Lower leg skin (tissue), 4 donors: ENCODE measurements around the gene ZNF341. TPM values are rescaled to one million over a fixed set of nuclear protein-coding genes. Genes with fewer than 3 reads are reported as not detected.

Experiments
- DNase-seq, 2 donors: peaks; one replicate each; pipeline ENCODE4 v3.0.0-alpha.2; 2019; ENCODE audit warnings: low spot score in 2 of 2
- H3K4me3 ChIP-seq: fragments of 200-600 bp; sonication (generic); 2 replicates; pipeline ENCODE4 v1.5.1; 2017; ENCODE audit warnings: mild to moderate bottlenecking, low read depth; ENCODE audit not compliant: poor library complexity, severe bottlenecking
- POLR2A ChIP-seq, 2 donors: fragments of 450-650 bp; IDR thresholded peaks; one replicate each; pipeline ENCODE4 v1.6.1; 2016 to 2017; ENCODE audit warnings: antibody characterized with exemption in 2 of 2, mild to moderate bottlenecking in 1 of 2, moderate library complexity in 1 of 2
- WGBS, 2 donors: methylation state at CpG; one replicate each; pipeline ENCODE4 v1.1.5; 2018; 5-methylcytosine and 5-hydroxymethylcytosine counted together
- intact Hi-C: fragments of 100-400 bp; cut with DNase I; formaldehyde crosslinking; loops from one replicate; pipeline ENCODE4 v1.15.0; 2023; ENCODE audit warnings: low total_unique reads
- total RNA-seq, 4 donors: library from RNA; depleted of rRNA; stranded (reverse); fragments of >200 nt; gene quantifications; one replicate each; pipeline ENCODE4 v1.1.0, GENCODE V29; 2016
- TF ChIP-seq, protein P1 (sequence below), 3 donors: fragments of 450-650 bp; IDR thresholded peaks; one replicate each; pipeline ENCODE4 v1.5.1; 2016; ENCODE audit warnings: antibody characterized with exemption in 3 of 3, mild to moderate bottlenecking in 3 of 3, moderate library complexity in 2 of 3

The ZNF341 gene
- total RNA-seq, 4 donors from 2014 or later: 3.5 to 5.4 (median 4.2) TPM

DNA sequence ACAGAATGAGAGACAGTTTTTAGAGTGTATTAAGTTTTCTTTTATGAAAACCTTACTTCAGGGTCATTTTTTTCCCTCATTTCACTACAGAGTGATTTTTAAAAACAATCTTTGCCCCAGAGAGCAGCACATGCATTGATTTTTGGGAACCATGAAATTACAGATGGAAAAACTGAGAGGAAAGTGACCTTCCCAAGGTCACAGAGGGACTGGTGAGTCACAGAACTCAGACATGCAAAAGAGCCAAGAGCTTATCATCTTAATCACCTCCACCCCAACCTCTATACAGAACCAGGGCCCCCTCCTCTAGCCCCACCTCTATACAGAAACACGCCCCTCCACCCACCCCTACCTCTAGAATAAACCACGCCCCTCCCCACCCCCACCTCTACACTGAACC lies 22.4 kb upstream of the ZNF341 start:
- H3K4me3 ChIP-seq: no peak overlapping the region
- intact Hi-C loops: no loop called here
- no peak for DNase-seq
- TF ChIP-seq, protein P1, sequence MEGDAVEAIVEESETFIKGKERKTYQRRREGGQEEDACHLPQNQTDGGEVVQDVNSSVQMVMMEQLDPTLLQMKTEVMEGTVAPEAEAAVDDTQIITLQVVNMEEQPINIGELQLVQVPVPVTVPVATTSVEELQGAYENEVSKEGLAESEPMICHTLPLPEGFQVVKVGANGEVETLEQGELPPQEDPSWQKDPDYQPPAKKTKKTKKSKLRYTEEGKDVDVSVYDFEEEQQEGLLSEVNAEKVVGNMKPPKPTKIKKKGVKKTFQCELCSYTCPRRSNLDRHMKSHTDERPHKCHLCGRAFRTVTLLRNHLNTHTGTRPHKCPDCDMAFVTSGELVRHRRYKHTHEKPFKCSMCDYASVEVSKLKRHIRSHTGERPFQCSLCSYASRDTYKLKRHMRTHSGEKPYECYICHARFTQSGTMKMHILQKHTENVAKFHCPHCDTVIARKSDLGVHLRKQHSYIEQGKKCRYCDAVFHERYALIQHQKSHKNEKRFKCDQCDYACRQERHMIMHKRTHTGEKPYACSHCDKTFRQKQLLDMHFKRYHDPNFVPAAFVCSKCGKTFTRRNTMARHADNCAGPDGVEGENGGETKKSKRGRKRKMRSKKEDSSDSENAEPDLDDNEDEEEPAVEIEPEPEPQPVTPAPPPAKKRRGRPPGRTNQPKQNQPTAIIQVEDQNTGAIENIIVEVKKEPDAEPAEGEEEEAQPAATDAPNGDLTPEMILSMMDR (IDR thresholded peaks at IDR 0.05): no peak
- TF ChIP-seq POLR2A (IDR thresholded peaks at IDR 0.05): no peak
- 80 to 87% methylated on average over 2 of the region's 2 CpGs for WGBS, 2 donors

DNA sequence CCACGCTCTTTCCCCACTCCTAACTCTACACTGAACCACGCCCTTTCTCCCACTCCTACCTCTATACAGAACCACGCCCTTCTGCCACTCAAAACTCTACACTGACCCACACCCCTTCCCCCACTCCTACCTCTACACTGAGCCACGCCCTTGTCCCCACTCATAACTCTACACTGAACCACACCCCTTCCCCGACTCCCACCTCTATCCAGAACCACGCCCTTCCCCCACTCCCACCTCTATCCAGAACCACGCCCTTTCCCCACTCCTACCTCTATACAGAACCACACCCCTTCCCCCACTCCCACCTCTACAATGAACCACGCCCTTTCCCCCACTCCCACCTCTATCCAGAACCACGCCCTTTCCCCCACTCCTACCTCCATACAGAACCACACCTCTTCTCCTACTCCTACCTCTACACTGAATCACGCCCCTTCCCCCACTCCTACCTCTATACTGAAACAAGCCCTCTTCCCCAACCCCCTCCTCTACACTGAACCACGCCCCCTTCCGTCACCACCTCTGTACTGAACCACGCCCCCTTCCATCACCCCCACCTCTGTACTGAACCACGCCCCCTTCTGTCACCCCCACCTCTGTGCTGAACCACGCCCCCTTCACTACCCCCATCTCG lies 21.8 kb upstream of the ZNF341 start:
- no peak for DNase-seq
- TF ChIP-seq, protein P1 (IDR thresholded peaks at IDR 0.05): no peak
- no peak for TF ChIP-seq POLR2A (IDR thresholded peaks at IDR 0.05)
- intact Hi-C loops: no loop called here
- H3K4me3 ChIP-seq: no peak overlapping the region
- 72 to 73% methylated on average over 16 of the region's 16 CpGs for WGBS, 2 donors

DNA sequence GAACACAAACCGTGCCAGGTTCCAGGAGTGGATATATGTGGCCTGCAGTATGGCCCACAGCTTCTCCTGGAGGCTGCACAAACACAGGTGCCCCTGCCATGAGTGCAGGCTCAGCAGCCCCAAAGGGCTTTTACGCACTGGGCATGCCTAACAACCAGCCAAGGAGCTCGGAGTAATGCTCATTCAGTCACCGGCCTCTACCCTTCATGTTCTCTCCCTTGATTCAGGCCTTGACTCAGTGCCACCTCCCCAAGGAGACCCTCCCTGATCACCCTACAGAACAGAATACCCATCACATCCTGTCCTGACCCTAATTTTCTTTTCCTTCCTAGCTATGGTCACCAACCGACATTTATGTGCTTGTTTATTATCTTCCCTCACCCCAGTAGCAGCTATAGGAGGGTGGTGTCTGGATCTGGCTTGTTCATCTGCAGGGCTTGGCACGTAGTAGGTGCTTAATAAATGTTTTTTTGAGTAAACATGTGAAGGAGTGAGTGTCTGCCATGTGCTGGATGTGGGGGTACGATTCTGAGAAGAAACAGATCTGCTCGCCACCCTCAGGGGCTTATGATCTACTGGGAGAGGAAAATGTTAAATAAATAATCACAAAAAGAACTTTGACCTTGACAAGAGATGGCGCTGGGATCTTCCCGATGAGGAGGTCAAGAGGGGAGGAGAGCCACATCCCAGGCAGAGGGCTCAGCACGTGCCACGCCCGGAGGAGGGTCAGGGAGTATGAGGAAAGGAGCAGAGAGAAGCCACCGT lies 20.9 kb upstream of the ZNF341 start:
- no peak overlapping the region for H3K4me3 ChIP-seq
- DNase-seq: no peak
- no peak for TF ChIP-seq POLR2A (IDR thresholded peaks at IDR 0.05)
- TF ChIP-seq, protein P1 (IDR thresholded peaks at IDR 0.05): no peak
- WGBS, 2 donors: 77 to 83% methylated on average over 14 of the region's 14 CpGs
- intact Hi-C loops: no loop called here

DNA sequence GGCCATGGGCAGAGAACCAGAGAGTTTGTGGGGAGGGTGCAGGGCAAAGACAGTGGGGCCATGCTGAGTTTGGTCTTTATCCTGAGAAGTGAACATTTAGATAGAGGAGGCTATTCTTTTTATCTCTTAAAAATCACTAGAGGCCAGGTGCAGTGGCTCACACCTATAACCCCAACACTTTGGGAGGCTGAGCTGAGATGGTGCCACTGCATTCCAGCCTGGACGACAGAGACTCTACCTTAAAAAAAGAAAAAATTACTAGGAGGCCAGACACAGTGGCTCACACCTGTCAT lies 20.4 kb upstream of the ZNF341 start:
- 0 to 67% methylated on average over 1 of the region's 1 CpG for WGBS, 2 donors

DNA sequence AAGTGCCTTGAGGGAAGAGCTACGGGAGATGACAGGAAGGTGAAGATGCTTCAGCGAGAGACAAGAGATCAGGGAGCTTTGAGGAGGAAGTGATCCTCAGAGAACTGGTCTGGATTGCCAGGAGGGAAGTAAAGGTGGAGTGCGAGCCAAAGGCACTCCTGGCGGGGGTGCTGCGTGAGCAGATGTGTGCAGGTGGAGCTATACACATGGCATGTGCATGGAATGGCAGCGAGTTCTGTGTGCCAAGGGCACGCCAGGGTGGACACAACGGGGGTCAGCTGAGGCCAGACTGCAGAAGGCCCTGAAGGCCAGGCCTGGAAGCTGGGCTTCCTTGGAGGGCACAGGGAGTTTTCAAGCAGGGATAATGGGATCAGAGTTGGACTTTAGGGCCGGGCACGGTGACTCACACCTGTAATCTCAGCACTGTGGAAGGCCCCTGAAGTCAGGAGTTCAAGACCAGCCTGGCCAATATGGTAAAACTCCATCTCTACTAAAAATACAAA lies 17.9 kb upstream of the ZNF341 start:
- TF ChIP-seq, protein P1 (IDR thresholded peaks at IDR 0.05): no peak
- no peak for TF ChIP-seq POLR2A (IDR thresholded peaks at IDR 0.05)
- no peak for DNase-seq
- 60 to 69% methylated on average over 9 to 10 of the region's 10 CpGs for WGBS, 2 donors
- H3K4me3 ChIP-seq: no peak overlapping the region
- intact Hi-C loops: no loop called here

More for the DNA sequence above, 20.4 kb upstream of the ZNF341 start:
- no peak for TF ChIP-seq POLR2A (IDR thresholded peaks at IDR 0.05)
- TF ChIP-seq, protein P1 (IDR thresholded peaks at IDR 0.05): no peak
- intact Hi-C loops: no loop called here
- no peak overlapping the region for H3K4me3 ChIP-seq
- no peak for DNase-seq
